NCI-H446 treated with DMSO at 0.1 percent for 48 hours (cell line): Measurements from ENCODE around the gene DNAJC12.

Experiments
- DNase-seq: peaks from one replicate; lab custom pipeline; 2025; lab: John Stamatoyannopoulos, UW

DNAJC12 gene

GRCh38 chr10:67760272-67760671 lies 77.7 kb downstream of the DNAJC12 start:
- DNase-seq, result no peak
